ENCODE data around the gene CCT8.
A peak's percentile ranks its signal among the peaks of the same experiment; 100 is the strongest.

Gene CCT8

GRCh38 chr21:29105218-29105617 is 31.8 kb upstream of the CCT8 start:
- TF ChIP-seq CTCF (IDR thresholded peaks at IDR 0.05; ENCODE audit: extremely low read depth, insufficient read depth, missing control alignments), result no peak
- DNase-seq (ENCODE audit: low spot score), result no peak
- in situ Hi-C loops (cut with MboI; ENCODE audit: low pct_unique_long_range_greater_than_20kb, low sequenced_read_pairs, unreplicated experiment), result loop anchor here (25.0 kb wide), 1 partner anchor 732 kb away; no protein-coding TSS in a partner anchor

- DNase-seq (ENCODE audit: low spot score), result peak; percentile 19
- TF ChIP-seq CTCF (IDR thresholded peaks at IDR 0.05; ENCODE audit: extremely low read depth, insufficient read depth, missing control alignments), result no peak
- in situ Hi-C loops (cut with MboI; ENCODE audit: low pct_unique_long_range_greater_than_20kb, low sequenced_read_pairs, unreplicated experiment), result loop anchor here (25.0 kb wide), 1 partner anchor 733 kb away; no protein-coding TSS in a partner anchor
These were observed 30.8 kb upstream of the CCT8 start for GRCh38 chr21:29104239-29104708.

- TF ChIP-seq CTCF (IDR thresholded peaks at IDR 0.05; ENCODE audit: extremely low read depth, insufficient read depth, missing control alignments), result no peak
These were observed 29.4 kb upstream of the CCT8 start for GRCh38 chr21:29102791-29103257.

GRCh38 chr21:29098156-29098555 is 24.7 kb upstream of the CCT8 start:
- DNase-seq (ENCODE audit: low spot score), result no peak
- TF ChIP-seq CTCF (IDR thresholded peaks at IDR 0.05; ENCODE audit: extremely low read depth, insufficient read depth, missing control alignments), result no peak
- in situ Hi-C loops (cut with MboI; ENCODE audit: low pct_unique_long_range_greater_than_20kb, low sequenced_read_pairs, unreplicated experiment), result no loop called here

More at GRCh38 chr21:29102791-29103257, 29.4 kb upstream of the CCT8 start:
- in situ Hi-C loops (cut with MboI; ENCODE audit: low pct_unique_long_range_greater_than_20kb, low sequenced_read_pairs, unreplicated experiment), result loop anchor here (25.0 kb wide), 1 partner anchor 734 kb away; no protein-coding TSS in a partner anchor
- DNase-seq (ENCODE audit: low spot score), result no peak

GRCh38 chr21:29096218-29097015 is 23.0 kb upstream of the CCT8 start:
- TF ChIP-seq CTCF (IDR thresholded peaks at IDR 0.05; ENCODE audit: extremely low read depth, insufficient read depth, missing control alignments), result no peak
- in situ Hi-C loops (cut with MboI; ENCODE audit: low pct_unique_long_range_greater_than_20kb, low sequenced_read_pairs, unreplicated experiment), result no loop called here
- no peak for DNase-seq (ENCODE audit: low spot score)

- DNase-seq (ENCODE audit: low spot score), result no peak
- in situ Hi-C loops (cut with MboI; ENCODE audit: low pct_unique_long_range_greater_than_20kb, low sequenced_read_pairs, unreplicated experiment), result no loop called here
- TF ChIP-seq CTCF (IDR thresholded peaks at IDR 0.05; ENCODE audit: extremely low read depth, insufficient read depth, missing control alignments), result no peak
These were observed 18.9 kb upstream of the CCT8 start for GRCh38 chr21:29092102-29092959.
